Effector CD4-positive, alpha-beta T cell (primary cell): ENCODE data around the gene STXBP3.
"Not testable (repeated sequence)": the region's sequence is repeated elsewhere in the genome, so short reads cannot be mapped to it uniquely, and the experiment has no call there.

Experiments used
- DNase-seq: peaks from one replicate; pipeline ENCODE4 v3.0.0-alpha.2; 2020

The STXBP3 gene

DNA sequence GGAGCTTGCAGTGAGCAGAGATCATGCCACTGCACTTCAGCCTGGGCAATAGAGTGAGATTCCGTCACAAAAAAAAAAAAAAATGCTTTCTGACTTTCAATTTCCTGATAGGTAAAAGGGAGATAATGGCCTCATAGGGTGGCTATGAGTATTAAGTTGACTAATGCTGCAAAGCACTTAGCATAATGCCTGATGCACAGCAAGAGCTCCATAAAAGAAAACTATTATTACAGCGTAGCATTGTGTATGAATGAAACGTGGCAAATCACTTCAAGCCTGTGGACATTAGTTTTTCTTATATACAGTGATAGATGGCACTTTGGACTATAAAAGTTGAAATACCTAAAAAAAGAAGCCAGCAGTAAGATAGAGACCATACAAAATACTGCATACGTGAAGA is 17.0 kb upstream of the STXBP3 start:
- DNase-seq = no peak

- no peak for DNase-seq
These were observed 14.1 kb upstream of the STXBP3 start for GRCh38 chr1:108732398-108732797.

DNA sequence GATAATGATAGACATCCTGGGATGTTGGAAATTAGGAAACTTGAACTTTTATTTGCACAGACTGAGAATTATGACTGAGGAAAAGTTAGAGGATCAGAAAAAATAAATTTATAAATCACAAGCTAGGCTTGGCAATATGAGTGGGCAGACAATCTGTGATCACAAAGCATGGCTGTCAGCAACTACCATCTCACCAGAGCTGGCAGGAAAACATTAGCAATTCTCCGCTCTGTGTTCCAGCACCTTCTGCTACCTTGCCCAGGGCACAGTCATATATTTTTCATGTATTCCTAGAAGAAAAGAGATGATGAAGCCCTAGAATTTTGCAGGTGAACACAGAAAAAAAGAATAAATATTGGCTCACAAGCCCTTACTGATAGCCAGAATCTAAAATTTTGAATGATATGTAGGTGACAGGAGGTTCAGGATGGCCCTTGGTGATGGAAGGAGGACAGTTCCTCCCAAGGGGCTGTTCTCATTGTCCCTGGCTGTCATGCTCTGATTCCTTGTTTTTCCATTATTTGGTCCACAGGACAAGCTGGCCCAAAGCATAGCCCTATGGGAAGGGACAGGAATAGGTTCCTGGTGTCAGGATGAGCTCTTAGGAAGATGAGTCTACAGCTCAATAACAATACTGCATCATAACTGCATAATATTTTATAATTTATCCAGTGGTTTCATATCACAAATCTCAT is 12.2 kb upstream of the STXBP3 start:
- DNase-seq = no peak

GRCh38 chr1:108742253-108742652 is 4.2 kb upstream of the STXBP3 start:
- no peak for DNase-seq

GRCh38 chr1:108745980-108746381 is 493 bp upstream of the STXBP3 start:
- no peak for DNase-seq

- DNase-seq = peak; percentile 16
These were observed 837 bp downstream of the STXBP3 start for GRCh38 chr1:108747171-108747850.

DNA sequence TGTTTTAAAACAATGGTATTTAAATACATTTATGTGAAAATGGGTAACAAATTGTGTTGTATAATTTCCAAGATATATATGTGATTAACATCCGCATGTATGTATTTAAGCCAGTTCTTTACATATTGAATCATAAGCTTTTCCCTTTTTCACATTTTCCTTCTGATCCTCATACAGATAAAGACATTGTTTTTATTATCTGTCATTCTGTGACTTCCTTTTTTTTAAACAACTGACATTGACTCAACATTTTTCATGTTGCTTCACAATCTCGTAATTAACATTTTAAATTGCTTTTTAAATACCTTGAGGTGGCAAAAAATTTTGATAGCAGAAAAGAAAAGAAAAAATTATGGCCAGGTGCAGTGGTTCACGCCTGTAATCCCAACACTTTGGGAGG is 1.4 kb downstream of the STXBP3 start:
- DNase-seq = no peak

DNA sequence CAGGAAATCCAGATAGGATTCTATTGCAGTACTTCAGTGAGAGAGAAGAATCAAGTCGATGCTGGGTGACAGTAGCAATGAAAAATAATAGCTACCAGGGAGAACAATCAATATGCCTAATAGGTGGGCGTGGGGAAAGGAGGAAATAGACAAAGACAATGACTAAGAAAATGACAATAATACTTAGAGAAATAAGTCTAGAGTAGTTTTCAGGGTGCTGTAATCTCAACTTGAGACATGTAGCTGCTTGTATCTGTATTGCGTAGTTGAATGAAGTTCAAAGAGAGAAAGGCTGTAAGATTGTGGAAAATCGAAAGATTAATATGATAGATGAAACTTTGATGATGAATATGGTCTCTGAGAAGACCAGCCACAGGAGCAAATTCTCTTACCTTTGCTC is 2.6 kb downstream of the STXBP3 start:
- DNase-seq = no peak

DNA sequence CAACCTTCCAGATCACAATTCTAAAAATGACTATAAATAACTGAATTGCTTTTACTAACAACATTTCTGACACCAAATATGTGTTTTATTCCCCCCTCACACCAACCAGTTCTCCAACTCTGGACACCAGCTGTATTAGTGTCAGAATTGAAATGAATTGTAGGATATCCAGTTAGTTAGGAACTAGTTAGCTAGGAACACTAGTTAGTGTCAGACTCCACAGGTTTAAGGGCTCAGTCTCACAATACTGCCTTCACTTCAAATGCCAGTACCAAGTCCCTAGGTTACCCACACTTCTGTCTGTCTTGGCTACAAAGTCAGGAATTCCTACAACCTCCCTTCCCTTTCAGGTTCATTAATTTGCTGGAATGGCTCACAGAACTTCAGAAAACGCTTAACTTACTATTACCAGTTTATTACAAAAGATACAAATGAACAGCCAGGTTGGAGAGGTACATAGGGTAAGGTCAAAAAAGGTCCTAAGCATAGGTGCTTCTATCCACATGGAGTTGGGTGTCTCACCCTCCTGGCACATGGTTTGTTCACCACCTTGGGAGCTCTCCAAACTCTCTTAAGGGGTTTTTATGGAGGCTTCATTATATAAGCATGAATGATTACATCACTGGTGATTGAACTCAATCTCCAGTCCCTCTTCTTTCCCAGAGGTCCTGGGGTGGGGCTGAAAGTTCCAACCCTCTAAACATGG is 4.2 kb downstream of the STXBP3 start:
- DNase-seq = no peak

- DNase-seq = no peak
These were observed 6.9 kb downstream of the STXBP3 start for GRCh38 chr1:108753363-108753762.

GRCh38 chr1:108758796-108759195 is 12.3 kb downstream of the STXBP3 start:
- DNase-seq = no peak

DNA sequence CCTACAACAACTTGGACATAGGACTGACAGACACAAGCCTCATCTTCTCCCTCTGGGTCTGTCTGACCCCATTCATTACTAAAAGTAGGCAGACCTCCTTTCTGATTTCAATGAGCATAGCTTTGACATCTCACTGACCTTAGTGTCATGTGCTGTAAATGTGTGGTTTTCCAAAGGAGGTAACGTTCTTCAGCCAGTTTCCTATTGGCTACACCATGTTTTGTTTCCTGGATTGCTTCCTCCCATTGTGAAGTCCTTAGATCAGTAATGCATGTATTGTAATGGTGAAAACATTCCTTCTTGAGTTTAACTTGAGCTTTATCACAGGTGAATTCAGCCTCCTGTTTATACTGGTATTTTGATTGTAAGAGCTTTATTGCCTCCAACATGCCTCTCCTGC is 20.6 kb downstream of the STXBP3 start:
- no peak for DNase-seq

DNA sequence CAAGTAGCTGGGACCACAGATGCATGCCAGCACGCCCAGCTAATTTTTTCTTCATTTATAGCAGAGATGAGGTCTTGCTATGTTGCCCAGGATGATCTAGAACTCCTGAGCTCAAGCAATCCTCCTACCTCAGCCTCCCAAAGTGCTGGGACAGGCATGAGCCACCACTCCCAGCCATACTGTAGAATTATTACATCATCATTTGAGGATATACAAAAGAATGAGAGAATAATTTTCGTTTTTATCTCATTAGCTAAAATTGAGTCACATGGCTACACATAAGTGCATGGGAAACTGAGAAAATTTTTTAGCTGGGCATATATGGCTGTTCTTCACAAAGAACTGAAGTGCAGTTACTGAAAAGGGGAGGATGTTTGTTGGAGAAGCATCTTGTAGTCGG is 21.2 kb downstream of the STXBP3 start:
- DNase-seq = no peak

- no peak for DNase-seq
These were observed 31.4 kb downstream of the STXBP3 start for GRCh38 chr1:108777839-108778238.

DNA sequence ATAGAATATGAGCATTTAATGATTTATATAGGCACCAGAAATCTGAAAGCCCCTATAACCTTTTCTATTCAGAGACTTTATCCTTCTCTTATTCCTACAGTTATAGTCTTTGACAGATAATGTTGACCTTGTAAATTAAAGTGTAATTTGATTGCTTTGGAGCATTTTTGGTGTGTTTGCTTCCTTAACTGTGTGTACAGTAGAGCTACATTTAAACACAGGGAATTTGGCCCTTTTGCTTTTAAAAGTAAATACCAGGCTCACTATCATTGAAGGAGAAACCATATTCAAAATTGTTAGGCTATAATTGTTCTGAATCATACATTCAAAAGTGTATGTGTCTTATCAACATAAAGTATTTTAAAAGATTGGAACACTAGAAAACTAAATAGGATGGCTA is 33.0 kb downstream of the STXBP3 start:
- no peak for DNase-seq

- DNase-seq = no peak
These were observed 34.6 kb downstream of the STXBP3 start for GRCh38 chr1:108780937-108781574.

GRCh38 chr1:108781575-108781944 is 35.1 kb downstream of the STXBP3 start:
- not testable (repeated sequence) for DNase-seq

- DNase-seq = no peak
These were observed 38.8 kb downstream of the STXBP3 start for GRCh38 chr1:108785264-108785663.

- no peak for DNase-seq
These were observed 39.4 kb downstream of the STXBP3 start for GRCh38 chr1:108785880-108786279.

DNA sequence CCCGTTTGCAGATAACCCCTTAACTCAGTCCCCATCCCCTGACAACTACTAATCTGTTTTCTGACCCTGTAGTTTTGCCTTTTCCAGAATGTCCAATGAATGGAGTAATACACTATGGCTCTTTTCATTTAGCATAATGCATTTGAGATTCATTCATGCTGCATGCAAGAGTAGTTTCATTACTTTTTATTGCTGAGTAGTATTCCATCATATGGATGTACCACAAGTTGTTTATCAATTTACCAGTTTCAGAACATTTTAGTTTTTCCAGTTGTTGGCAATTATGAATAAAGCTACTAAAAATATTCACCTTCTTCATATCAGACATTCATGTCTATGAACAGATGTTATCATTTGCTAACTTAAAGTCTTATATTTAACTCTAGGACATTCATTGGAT is 45.3 kb downstream of the STXBP3 start:
- no peak for DNase-seq

GRCh38 chr1:108792420-108792819 is 45.9 kb downstream of the STXBP3 start:
- no peak for DNase-seq

DNA sequence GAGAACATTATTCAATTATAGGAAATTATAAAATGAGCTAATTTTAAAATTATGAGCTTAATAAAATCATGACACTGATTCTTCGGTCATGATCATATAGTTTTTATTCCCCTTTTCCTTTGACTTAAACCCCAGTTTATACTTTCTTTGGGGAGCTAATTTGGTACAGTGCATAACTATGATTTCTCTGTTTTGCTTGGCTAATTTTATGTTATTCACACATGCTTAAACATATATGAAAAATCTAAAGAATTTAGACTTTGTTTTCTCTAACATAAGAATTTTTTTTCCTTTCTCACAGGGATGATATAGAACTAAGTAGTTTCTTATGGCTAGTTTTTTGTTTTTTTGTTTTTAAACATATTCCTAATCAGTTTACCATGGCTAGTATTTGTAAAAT is 52.5 kb downstream of the STXBP3 start:
- DNase-seq = no peak

GRCh38 chr1:108801101-108801500 is 54.6 kb downstream of the STXBP3 start:
- DNase-seq = no peak

DNA sequence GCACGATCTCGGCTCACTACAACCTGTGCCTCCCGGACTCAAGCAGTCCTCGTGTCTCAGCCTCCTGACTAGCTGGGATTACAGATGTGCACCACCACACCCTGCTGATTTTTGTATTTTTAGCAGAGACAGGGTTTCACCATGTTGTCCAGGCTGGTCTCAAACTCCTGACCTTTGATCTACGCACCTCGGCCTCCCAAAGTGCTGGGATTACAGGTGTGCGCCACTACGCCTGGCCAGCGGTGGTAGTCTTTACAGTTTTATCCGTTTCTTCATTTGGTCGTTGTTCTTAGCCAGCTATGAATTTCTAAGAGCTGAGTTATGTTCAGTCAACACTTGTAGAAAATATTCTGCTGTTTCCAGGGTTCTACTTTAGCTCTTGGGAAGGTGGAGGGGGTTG is 57.1 kb downstream of the STXBP3 start:
- DNase-seq = no peak
